ENCODE results near the gene ANK2. TPM values are rescaled to one million over a fixed set of nuclear protein-coding genes. Genes with fewer than 3 reads are reported as not detected.

ANK2 gene
- polyA plus RNA-seq, 4 donors = 0.22 to 32.7 (median 5.6) TPM

DNA sequence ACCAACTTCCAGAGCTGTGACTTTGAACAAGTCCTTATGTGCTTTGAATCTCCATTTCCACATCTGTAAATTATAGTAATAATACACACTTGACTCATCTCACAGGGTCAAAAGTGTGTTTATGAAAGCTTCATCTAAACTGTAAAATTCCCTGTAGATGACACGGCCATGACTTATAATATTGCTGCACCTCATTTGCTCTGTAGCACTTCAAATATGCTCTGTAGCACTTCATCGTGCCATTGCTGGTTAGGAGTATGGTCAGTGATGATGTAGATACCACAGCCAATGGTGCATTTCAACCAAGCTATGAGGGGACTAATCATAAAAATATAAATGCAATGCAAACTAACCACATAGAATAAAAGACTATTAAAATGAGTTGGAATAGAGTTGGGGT, 318.6 kb downstream of the ANK2 start:
- Histone ChIP-seq H3K4me3 (ENCODE audit: low read depth in 1 of 3, low read length in 3 of 3) (no peak overlapping the region), H3K27me3 (ENCODE audit: control insufficient read depth in 3 of 3, insufficient read depth in 3 of 3, low read length in 3 of 3) (no peaks in the 10 kb centered on the region), H3K36me3 (ENCODE audit: control insufficient read depth in 3 of 3, insufficient read depth in 2 of 3, low read depth in 1 of 3, low read length in 3 of 3) (peaks cover 0 to 22% (median 0%) of the 10 kb centered on the region in 3 donors), H3K9me3 (ENCODE audit: control insufficient read depth in 2 of 2, insufficient read depth in 1 of 2, low read depth in 1 of 2, low read length in 1 of 2) (no peaks in the 10 kb centered on the region), H3K4me1 (ENCODE audit: control insufficient read depth in 3 of 3, insufficient read depth in 2 of 3, low read depth in 1 of 3, low read length in 2 of 3) (no peaks in the 10 kb centered on the region), H3K27ac (ENCODE audit: low read depth in 1 of 3, low read length in 2 of 3) (no peak overlapping the region)
- 85 to 94% (median 88%) methylated on average over 2 of the region's 2 CpGs for WGBS, 3 donors
- no peak for DNase-seq
- FAIRE-seq = no peak

DNA sequence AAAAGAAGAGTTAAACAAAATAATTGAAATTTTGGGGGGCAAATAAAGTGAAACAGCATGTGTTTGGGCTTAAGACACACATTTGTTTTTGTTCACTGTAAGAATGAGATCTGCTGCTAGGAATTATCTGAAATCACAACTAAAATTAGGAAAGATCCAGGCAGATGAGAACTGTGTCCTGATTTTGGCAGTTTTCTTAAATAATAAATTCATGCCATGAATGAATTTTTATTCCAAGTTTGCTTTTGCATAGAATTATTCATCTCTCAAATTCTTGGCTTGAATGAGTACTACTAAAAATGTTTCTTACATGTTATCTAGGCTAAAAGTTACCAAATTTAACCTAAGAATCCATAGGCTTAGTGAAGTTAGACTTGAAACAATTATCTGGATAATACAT, 321.7 kb downstream of the ANK2 start:
- no peak for FAIRE-seq

DNA sequence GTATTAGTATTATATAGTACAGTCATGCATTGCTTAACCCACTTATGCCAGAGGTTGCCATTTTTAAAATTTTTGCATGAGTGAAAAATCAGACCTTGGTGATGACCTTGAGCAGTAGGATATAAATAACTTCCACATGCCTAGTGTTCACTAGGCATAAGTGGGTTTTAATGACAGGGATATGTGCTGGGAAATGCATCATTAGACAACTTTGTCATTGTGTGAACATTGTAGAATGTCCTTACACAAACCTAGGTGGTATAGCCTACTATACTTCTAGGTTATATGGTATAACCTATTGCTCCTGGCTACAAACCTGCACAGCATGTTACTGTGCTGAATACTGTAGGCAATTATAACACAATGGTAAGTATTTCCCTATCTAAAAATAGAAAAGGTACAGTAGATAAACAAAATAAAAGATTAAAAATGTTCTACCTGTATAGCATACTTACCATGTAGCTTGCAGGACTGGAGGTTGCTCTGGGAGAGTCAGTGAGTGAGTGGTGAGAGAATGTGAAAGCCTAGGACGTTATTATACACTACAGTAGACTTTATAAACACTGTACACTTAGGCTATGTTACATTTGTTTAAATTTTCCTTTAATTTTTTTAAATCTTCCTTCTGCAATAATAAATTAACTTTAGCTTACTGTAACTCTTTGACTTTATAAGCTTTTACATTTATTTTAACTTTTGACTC, 326.7 kb downstream of the ANK2 start:
- no peaks in the 10 kb centered on the region for H3K9me3 ChIP-seq (ENCODE audit: control insufficient read depth in 2 of 2, insufficient read depth in 1 of 2, low read depth in 1 of 2, low read length in 1 of 2)
- WGBS, 3 donors = 63 to 70% (median 69%) methylated on average over 1 of the region's 1 CpG
- no peak for FAIRE-seq
- DNase-seq = no peak
- no peak overlapping the region for H3K4me3 ChIP-seq (ENCODE audit: low read depth in 1 of 3, low read length in 3 of 3)
- no peaks in the 10 kb centered on the region for H3K27me3 ChIP-seq (ENCODE audit: control insufficient read depth in 3 of 3, insufficient read depth in 3 of 3, low read length in 3 of 3)
- no peaks in the 10 kb centered on the region for H3K4me1 ChIP-seq (ENCODE audit: control insufficient read depth in 3 of 3, insufficient read depth in 2 of 3, low read depth in 1 of 3, low read length in 2 of 3)
- H3K27ac ChIP-seq (ENCODE audit: low read depth in 1 of 3, low read length in 2 of 3) = no peak overlapping the region
- H3K36me3 ChIP-seq (ENCODE audit: control insufficient read depth in 3 of 3, insufficient read depth in 2 of 3, low read depth in 1 of 3, low read length in 3 of 3) = peaks cover 0 to 4% (median 0%) of the 10 kb centered on the region in 3 donors

More for the DNA sequence above, 321.7 kb downstream of the ANK2 start:
- Histone ChIP-seq H3K27ac (ENCODE audit: low read depth in 1 of 3, low read length in 2 of 3) (no peak overlapping the region), H3K9me3 (ENCODE audit: control insufficient read depth in 2 of 2, insufficient read depth in 1 of 2, low read depth in 1 of 2, low read length in 1 of 2) (no peaks in the 10 kb centered on the region), H3K27me3 (ENCODE audit: control insufficient read depth in 3 of 3, insufficient read depth in 3 of 3, low read length in 3 of 3) (no peaks in the 10 kb centered on the region), H3K36me3 (ENCODE audit: control insufficient read depth in 3 of 3, insufficient read depth in 2 of 3, low read depth in 1 of 3, low read length in 3 of 3) (peaks cover 0 to 22% (median 0%) of the 10 kb centered on the region in 3 donors), H3K4me3 (ENCODE audit: low read depth in 1 of 3, low read length in 3 of 3) (no peak overlapping the region), H3K4me1 (ENCODE audit: control insufficient read depth in 3 of 3, insufficient read depth in 2 of 3, low read depth in 1 of 3, low read length in 2 of 3) (no peaks in the 10 kb centered on the region)
- DNase-seq = no peak

DNA sequence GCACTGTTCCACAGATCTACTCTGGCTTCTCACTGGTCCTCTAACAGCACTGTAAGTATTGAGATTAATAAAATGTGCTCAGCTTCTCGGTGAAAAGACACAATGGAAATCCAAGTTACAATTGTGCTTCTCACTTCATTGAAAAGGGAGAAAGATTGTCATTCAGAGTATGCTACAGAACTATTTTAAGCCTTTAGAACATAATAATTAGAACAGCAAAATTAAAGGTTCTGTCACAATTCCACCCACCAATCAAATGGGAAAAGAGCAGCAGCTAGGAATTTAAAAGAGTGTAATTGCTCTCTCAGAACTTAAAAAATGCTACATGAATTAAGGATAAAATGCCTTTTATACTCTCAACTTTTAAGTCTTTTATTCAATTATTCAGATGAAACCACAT, 329.4 kb downstream of the ANK2 start:
- no peak for FAIRE-seq
- H3K9me3 ChIP-seq (ENCODE audit: control insufficient read depth in 2 of 2, insufficient read depth in 1 of 2, low read depth in 1 of 2, low read length in 1 of 2) = no peaks in the 10 kb centered on the region
- no peaks in the 10 kb centered on the region for H3K27me3 ChIP-seq (ENCODE audit: control insufficient read depth in 3 of 3, insufficient read depth in 3 of 3, low read length in 3 of 3)
- H3K27ac ChIP-seq (ENCODE audit: low read depth in 1 of 3, low read length in 2 of 3) = no peak overlapping the region
- no peak for DNase-seq
- no peak overlapping the region for H3K4me3 ChIP-seq (ENCODE audit: low read depth in 1 of 3, low read length in 3 of 3)
- WGBS, 3 donors = 89 to 93% (median 91%) methylated on average over 1 of the region's 1 CpG
- peaks cover 0 to 7% (median 0%) of the 10 kb centered on the region in 3 donors for H3K36me3 ChIP-seq (ENCODE audit: control insufficient read depth in 3 of 3, insufficient read depth in 2 of 3, low read depth in 1 of 3, low read length in 3 of 3)
- H3K4me1 ChIP-seq (ENCODE audit: control insufficient read depth in 3 of 3, insufficient read depth in 2 of 3, low read depth in 1 of 3, low read length in 2 of 3) = no peaks in the 10 kb centered on the region

DNA sequence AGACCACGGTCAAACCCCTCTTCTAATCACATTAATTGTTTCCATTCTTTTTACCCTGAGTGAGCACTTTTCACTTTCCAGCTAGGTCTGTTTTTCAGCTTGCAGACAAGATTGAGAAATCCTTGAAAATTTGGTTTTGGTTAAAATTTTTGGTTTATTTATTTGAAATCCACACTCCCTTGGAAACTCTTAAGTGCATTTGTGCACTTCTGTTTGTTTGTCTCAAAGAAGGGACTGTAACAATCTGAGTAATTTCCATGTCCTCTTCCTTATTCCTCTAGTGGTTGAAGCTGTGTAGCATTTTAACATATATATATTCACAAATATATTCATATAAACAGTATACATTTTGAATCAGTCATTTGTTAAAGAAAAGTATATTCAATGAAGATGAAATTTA, 333.3 kb downstream of the ANK2 start:
- H3K9me3 ChIP-seq (ENCODE audit: control insufficient read depth in 2 of 2, insufficient read depth in 1 of 2, low read depth in 1 of 2, low read length in 1 of 2) = peaks cover 0 to 7% of the 10 kb centered on the region in 2 donors
- no peak for DNase-seq
- no peak for FAIRE-seq
- no peaks in the 10 kb centered on the region for H3K4me1 ChIP-seq (ENCODE audit: control insufficient read depth in 3 of 3, insufficient read depth in 2 of 3, low read depth in 1 of 3, low read length in 2 of 3)
- 67 to 88% (median 77%) methylated on average over 1 of the region's 1 CpG for WGBS, 3 donors
- no peak overlapping the region for H3K27ac ChIP-seq (ENCODE audit: low read depth in 1 of 3, low read length in 2 of 3)
- peaks cover 0 to 7% (median 0%) of the 10 kb centered on the region in 3 donors for H3K36me3 ChIP-seq (ENCODE audit: control insufficient read depth in 3 of 3, insufficient read depth in 2 of 3, low read depth in 1 of 3, low read length in 3 of 3)
- no peak overlapping the region for H3K4me3 ChIP-seq (ENCODE audit: low read depth in 1 of 3, low read length in 3 of 3)
- no peaks in the 10 kb centered on the region for H3K27me3 ChIP-seq (ENCODE audit: control insufficient read depth in 3 of 3, insufficient read depth in 3 of 3, low read length in 3 of 3)

DNA sequence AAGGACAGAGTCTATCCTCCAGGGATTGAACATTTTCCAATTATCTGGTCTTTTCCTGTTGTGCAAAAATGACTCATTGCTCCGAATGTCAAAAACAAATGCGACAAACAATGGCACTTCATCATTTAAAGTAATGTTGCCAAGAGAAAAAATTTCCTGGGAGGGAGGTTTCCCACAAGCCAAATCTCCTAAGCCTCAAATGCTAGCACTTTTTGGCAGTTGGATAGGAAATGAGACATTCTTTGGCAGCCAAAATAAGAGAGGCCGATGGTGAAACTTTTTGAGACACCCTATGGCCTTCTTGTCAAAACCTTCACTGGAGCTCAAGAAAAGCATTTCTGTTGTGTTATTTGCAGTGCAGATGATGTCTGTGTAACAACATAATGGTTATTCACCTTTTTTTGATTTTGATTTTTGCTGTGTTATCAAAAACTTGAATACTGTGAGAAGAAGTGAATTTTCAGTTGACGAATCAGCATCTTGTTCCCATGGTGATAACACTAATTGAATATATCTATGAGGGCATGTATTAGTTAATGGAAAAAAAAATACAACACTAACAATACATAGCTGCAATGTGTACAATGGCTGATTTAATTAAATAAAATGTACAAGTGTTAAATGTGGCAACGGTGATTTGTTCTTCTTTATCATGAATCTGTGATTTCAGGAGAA, 333.8 kb downstream of the ANK2 start:
- no peak overlapping the region for H3K4me3 ChIP-seq (ENCODE audit: low read depth in 1 of 3, low read length in 3 of 3)
- H3K36me3 ChIP-seq (ENCODE audit: control insufficient read depth in 3 of 3, insufficient read depth in 2 of 3, low read depth in 1 of 3, low read length in 3 of 3) = peaks cover 0 to 7% (median 0%) of the 10 kb centered on the region in 3 donors
- WGBS, 3 donors = 70 to 93% (median 80%) methylated on average over 5 of the region's 5 CpGs
- peaks cover 0 to 7% of the 10 kb centered on the region in 2 donors for H3K9me3 ChIP-seq (ENCODE audit: control insufficient read depth in 2 of 2, insufficient read depth in 1 of 2, low read depth in 1 of 2, low read length in 1 of 2)
- DNase-seq (no peak), FAIRE-seq (no peak)
- H3K4me1 ChIP-seq (ENCODE audit: control insufficient read depth in 3 of 3, insufficient read depth in 2 of 3, low read depth in 1 of 3, low read length in 2 of 3) = no peaks in the 10 kb centered on the region
- no peak overlapping the region for H3K27ac ChIP-seq (ENCODE audit: low read depth in 1 of 3, low read length in 2 of 3)
- no peaks in the 10 kb centered on the region for H3K27me3 ChIP-seq (ENCODE audit: control insufficient read depth in 3 of 3, insufficient read depth in 3 of 3, low read length in 3 of 3)

DNA sequence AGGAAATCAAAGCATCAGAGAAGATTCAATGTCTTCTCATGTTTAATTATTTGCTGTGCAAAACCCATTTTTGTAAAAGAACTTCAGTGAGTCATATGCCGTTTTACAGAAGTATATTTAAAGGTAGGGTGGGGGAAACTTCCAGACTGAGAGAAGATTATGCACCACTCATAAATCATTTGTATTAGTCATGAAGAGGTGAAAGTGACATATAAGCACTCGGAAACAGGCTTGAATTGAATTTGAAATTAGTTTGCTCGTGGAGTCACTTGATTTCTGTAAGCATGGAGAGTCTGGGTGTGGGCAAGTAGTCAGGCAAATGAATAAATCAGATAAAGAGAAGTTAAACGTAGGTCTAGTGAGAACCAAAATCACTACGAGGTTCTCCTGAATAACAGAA, 335.1 kb downstream of the ANK2 start:
- no peak for DNase-seq
- H3K4me3 ChIP-seq (ENCODE audit: low read depth in 1 of 3, low read length in 3 of 3) = no peak overlapping the region
- no peaks in the 10 kb centered on the region for H3K27me3 ChIP-seq (ENCODE audit: control insufficient read depth in 3 of 3, insufficient read depth in 3 of 3, low read length in 3 of 3)
- no peaks in the 10 kb centered on the region for H3K4me1 ChIP-seq (ENCODE audit: control insufficient read depth in 3 of 3, insufficient read depth in 2 of 3, low read depth in 1 of 3, low read length in 2 of 3)
- no peak for FAIRE-seq
- peaks cover 0 to 7% (median 0%) of the 10 kb centered on the region in 3 donors for H3K36me3 ChIP-seq (ENCODE audit: control insufficient read depth in 3 of 3, insufficient read depth in 2 of 3, low read depth in 1 of 3, low read length in 3 of 3)
- H3K27ac ChIP-seq (ENCODE audit: low read depth in 1 of 3, low read length in 2 of 3) = no peak overlapping the region
- 36 to 49% (median 45%) methylated on average over 5 of the region's 5 CpGs for WGBS, 3 donors
- H3K9me3 ChIP-seq (ENCODE audit: control insufficient read depth in 2 of 2, insufficient read depth in 1 of 2, low read depth in 1 of 2, low read length in 1 of 2) = peaks cover 0 to 10% of the 10 kb centered on the region in 2 donors

DNA sequence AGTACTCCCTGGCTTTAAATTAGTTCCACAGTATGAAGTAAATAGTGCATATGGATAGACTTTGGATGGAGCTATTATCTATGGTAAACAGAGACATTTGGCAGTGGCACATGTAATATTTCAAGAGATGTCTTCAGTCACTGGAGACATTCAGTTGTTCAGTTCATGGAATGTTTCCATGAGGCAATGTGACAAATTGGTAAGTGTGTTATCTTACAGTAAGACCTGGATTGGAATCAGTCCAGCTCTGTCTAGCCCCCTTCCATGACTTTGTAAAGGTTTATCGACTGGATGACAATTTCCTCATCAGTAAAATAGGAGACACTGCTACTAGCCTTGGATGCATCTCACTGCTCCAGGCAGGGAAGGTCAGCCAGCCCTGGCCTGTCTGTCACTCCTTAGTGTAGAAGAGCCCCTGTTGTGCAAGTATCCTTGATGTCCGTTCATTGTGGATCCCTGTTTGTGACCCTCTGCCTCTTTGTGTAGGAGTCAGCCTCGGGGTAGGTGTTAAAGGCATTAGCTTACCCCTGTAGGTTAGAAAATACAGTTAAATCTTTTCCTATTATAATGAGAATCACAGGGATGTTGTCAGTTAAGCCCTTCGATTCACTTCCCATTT, 335.9 kb downstream of the ANK2 start:
- peaks cover 0 to 13% of the 10 kb centered on the region in 2 donors for H3K9me3 ChIP-seq (ENCODE audit: control insufficient read depth in 2 of 2, insufficient read depth in 1 of 2, low read depth in 1 of 2, low read length in 1 of 2)
- no peak for FAIRE-seq
- no peak overlapping the region for H3K4me3 ChIP-seq (ENCODE audit: low read depth in 1 of 3, low read length in 3 of 3)
- 76 to 89% (median 86%) methylated on average over 4 of the region's 4 CpGs for WGBS, 3 donors
- H3K27ac ChIP-seq (ENCODE audit: low read depth in 1 of 3, low read length in 2 of 3) = no peak overlapping the region
- no peak for DNase-seq
- peaks cover 0 to 7% (median 0%) of the 10 kb centered on the region in 3 donors for H3K36me3 ChIP-seq (ENCODE audit: control insufficient read depth in 3 of 3, insufficient read depth in 2 of 3, low read depth in 1 of 3, low read length in 3 of 3)
- no peaks in the 10 kb centered on the region for H3K4me1 ChIP-seq (ENCODE audit: control insufficient read depth in 3 of 3, insufficient read depth in 2 of 3, low read depth in 1 of 3, low read length in 2 of 3)
- no peaks in the 10 kb centered on the region for H3K27me3 ChIP-seq (ENCODE audit: control insufficient read depth in 3 of 3, insufficient read depth in 3 of 3, low read length in 3 of 3)

Data from small intestine (tissue), 7 donors.